ENCODE measurements around the gene INS. TPM values are rescaled to one million over a fixed set of nuclear protein-coding genes. Genes with fewer than 3 reads are reported as not detected.

Gene INS
- total RNA-seq, 1 experiment from 2014 or later, result not detected

- H3K9ac ChIP-seq (ENCODE audit: extremely low read depth, insufficient read length, low read length), result no peak overlapping the region
- no peak overlapping the region; the same call in 1 of the 2 replicates for H3K14ac ChIP-seq (ENCODE audit: insufficient read depth, low read length)
- no peak overlapping the region for H4K91ac ChIP-seq (ENCODE audit: insufficient read length, low read depth, low read length)
- H3K23me2 ChIP-seq (ENCODE audit: insufficient read length, low read depth, low read length, poor library complexity, severe bottlenecking), result peaks cover 14% of the 10 kb centered on the region
- no peak overlapping the region for H2BK5ac ChIP-seq (ENCODE audit: insufficient read length, low read length)
- no peak overlapping the region for H4K8ac ChIP-seq (replicated peaks; ENCODE audit: insufficient read length, low read depth, low read length)
- Mint-ChIP-seq H3K36me3 (ENCODE audit: insufficient read depth in 1 of 3, low read depth in 3 of 3) (peaks cover 0 to 3% (median 3%) of the 10 kb centered on the region in 3 experiments; a peak in 1 of 7 replicates), H3K27ac (no peak overlapping the region), H3K4me3 (no peak overlapping the region), H3K9me3 (peaks cover 4 to 9% of the 10 kb centered on the region in 2 experiments; a peak in 2 of 5 replicates), H3K4me1 (peaks cover 9 to 37% of the 10 kb centered on the region in 2 experiments), H3K27me3 (ENCODE audit: low read depth) (peaks cover 84% of the 10 kb centered on the region)
- H3K4ac ChIP-seq (ENCODE audit: low read depth, low read length), result no peak overlapping the region
- H3K27me3 ChIP-seq (ENCODE audit: insufficient read depth, low read length), result peaks cover 20% of the 10 kb centered on the region
- no peak overlapping the region for H2BK15ac ChIP-seq (ENCODE audit: low read depth, low read length)
- no peak overlapping the region for H3K18ac ChIP-seq (ENCODE audit: insufficient read length, low read depth, low read length)
- H2AK5ac ChIP-seq (ENCODE audit: insufficient read length, low read length), result no peak overlapping the region
- H4K5ac ChIP-seq (ENCODE audit: insufficient read length, low read depth, low read length), result no peak overlapping the region
- H3K4me1 ChIP-seq (ENCODE audit: insufficient read depth, low read length), result no peaks in the 10 kb centered on the region
- no peaks in the 10 kb centered on the region for H3K79me1 ChIP-seq (ENCODE audit: insufficient read depth, low read depth, low read length, poor library complexity, severe bottlenecking)
- H3K79me2 ChIP-seq (ENCODE audit: insufficient read depth, low read length), result no peaks in the 10 kb centered on the region
- no peak for TF ChIP-seq CTCF (conservative IDR thresholded peaks at IDR 0.05)
- no peak overlapping the region for H3K56ac ChIP-seq (ENCODE audit: insufficient read length, low read depth, low read length)
- no peak overlapping the region for H3K23ac ChIP-seq (ENCODE audit: insufficient read length, low read depth, low read length)
- H3T11ph ChIP-seq (ENCODE audit: low read length), result no peak overlapping the region
- no peaks in the 10 kb centered on the region for H3K9me3 ChIP-seq (ENCODE audit: control insufficient read depth, low read depth, low read length)
- H2BK20ac ChIP-seq (ENCODE audit: low read depth, low read length, poor library complexity, severe bottlenecking), result no peak overlapping the region
- no CpG with 5 or more reads among the region's 26 CpGs for WGBS (ENCODE audit: extremely low coverage, insufficient read length, low lambda C conversion rate)
- H3K27ac ChIP-seq (ENCODE audit: insufficient read length, low read depth, low read length), result no peak overlapping the region
- H2BK12ac ChIP-seq (ENCODE audit: insufficient read length, low read depth, low read length), result no peak overlapping the region
- no peak for DNase-seq
- H3K4me2 ChIP-seq (ENCODE audit: insufficient read depth, insufficient read length, low read length), result no peak overlapping the region
- no peak overlapping the region for H2AFZ ChIP-seq (ENCODE audit: low read length)
- no peak overlapping the region for H2BK120ac ChIP-seq (ENCODE audit: low read depth, low read length, poor library complexity, severe bottlenecking)
- H4K20me1 ChIP-seq (ENCODE audit: control insufficient read depth, insufficient read depth, insufficient read length), result no peaks in the 10 kb centered on the region
These were observed 25.9 kb downstream of the INS start for GRCh38 chr11:2135018-2135569.

Data from H9 (cell line).